Breast epithelium (tissue), 3 donors: Measurements from ENCODE around the gene LRRC51.

Experiments used
- CTCF ChIP-seq, 3 donors: fragments of 450-650 bp; IDR thresholded peaks; one replicate each; pipeline ENCODE4 v1.5.1; 2016 to 2017; ENCODE audit warnings: antibody characterized with exemption in 3 of 3, mild to moderate bottlenecking in 3 of 3, moderate library complexity in 3 of 3
- POLR2A ChIP-seq: fragments of 450-650 bp; IDR thresholded peaks from one replicate; pipeline ENCODE4 v1.6.1; 2016; ENCODE audit warnings: antibody characterized with exemption, mild to moderate bottlenecking, moderate library complexity
- POLR2AphosphoS5 ChIP-seq, 3 donors: sonication (generic); formaldehyde crosslinking; IDR thresholded peaks; one replicate each; pipeline ENCODE4 v1.6.1; 2017; ENCODE audit warnings: antibody characterized with exemption in 3 of 3

- no peak for TF ChIP-seq CTCF (IDR thresholded peaks at IDR 0.05)
- no peak for TF ChIP-seq POLR2A
- TF ChIP-seq POLR2AphosphoS5 (IDR thresholded peaks at IDR 0.05), result peak; percentile 41 to 66 (median 63)
Observed at GRCh38 chr11:72041364-72042063, 39.1 kb upstream of the LRRC51 start.
